Brain microvascular endothelial cell (primary cell): ENCODE results near the gene HMCN1.
A peak's percentile ranks its signal among the peaks of the same experiment; 100 is the strongest.

Experiments used
- DNase-seq: peaks from one replicate; pipeline ENCODE4 v3.0.0-alpha.2; 2020
- H3K27ac ChIP-seq: fragments of 250-450 bp; sonication (Bioruptor Pico); 2 replicates; pipeline ENCODE4 v1.5.1; 2020; ENCODE audit warnings: mild to moderate bottlenecking, moderate library complexity
- H3K27me3 ChIP-seq: fragments of 250-450 bp; sonication (Bioruptor Pico); replicated peaks from 2 replicates; pipeline ENCODE4 v1.5.1; 2020; ENCODE audit warnings: mild to moderate bottlenecking
- H3K36me3 ChIP-seq: fragments of 250-450 bp; sonication (Bioruptor Pico); replicated peaks from 2 replicates; pipeline ENCODE4 v1.5.1; 2020; ENCODE audit warnings: mild to moderate bottlenecking
- H3K4me3 ChIP-seq: 2 replicates; pipeline ENCODE4 v1.5.1; 2011; ENCODE audit warnings: low read depth, mild to moderate bottlenecking, control low read depth, low read length, moderate library complexity
- in situ Hi-C: cut with HindIII; loops from 2 replicates; pipeline ENCODE4 v1.10.0; 2017; ENCODE audit warnings: low sequenced_read_pairs, low pct_ligation_motif_present
- TF ChIP-seq, protein P1 (sequence below): IDR thresholded peaks from 2 replicates; pipeline ENCODE4 v1.5.1; 2011; ENCODE audit warnings: low read depth, mild to moderate bottlenecking, moderate library complexity, low read length, control low read depth, inconsistent platforms; ENCODE audit errors: missing control alignments

The HMCN1 gene

DNA sequence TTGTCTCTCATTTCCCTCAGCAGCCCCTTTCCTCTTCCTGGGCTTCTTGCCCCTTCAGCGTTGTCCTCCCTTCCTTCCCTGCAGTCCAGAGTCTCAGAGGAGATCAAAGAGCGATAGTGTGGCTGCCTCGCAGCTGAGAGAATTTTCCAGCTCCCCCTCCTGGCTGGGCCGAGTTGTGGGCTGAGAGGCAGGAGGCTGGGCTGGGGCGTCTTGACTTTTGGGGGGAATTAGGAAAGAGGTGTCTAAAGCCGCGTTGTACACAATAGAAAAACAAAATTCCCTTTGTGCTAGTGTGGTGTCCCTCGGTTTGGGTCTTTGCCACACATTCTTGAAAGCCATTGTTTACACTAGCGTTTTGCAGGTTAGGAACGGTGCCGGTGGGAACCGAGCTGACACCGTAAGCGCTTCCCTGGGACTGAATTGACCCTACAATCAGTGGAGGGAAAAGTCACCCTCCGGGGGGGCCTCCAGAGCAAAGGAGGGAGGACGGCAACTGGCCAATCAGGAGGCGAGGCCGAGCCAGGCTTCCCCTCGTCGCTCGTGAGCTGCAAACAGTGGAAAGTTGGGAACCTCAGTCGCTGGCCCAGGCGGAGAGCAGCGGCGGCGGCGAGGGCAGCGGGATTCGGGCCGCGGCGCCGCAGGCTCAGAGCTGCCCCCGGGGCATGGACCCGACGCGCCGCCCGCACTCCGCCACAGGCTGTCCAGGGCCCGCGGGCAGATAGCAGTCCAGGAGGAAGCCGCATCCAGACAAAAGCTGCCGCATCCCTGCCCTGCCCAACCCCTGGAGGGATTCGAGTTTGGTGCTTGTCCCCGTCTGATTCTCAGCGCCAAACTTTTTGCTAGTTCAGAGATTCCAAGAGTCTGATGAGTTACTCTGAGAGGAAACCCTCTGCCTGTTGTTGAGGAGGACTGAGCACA is at the start of gene HMCN1:
Gene HMCN1, plus strand, starts transcription at position 574 of the 918 bp plus-strand sequence. CDS start 389 bp downstream, outside the sequence.
- Histone ChIP-seq H3K27me3 (no peaks in the 10 kb centered on the region), H3K27ac (no peak within 1 kb of the TSS), H3K36me3 (no peaks in the 10 kb centered on the region), H3K4me3 (peak within 1 kb of the TSS; percentile 64)
- TF ChIP-seq, protein P1, sequence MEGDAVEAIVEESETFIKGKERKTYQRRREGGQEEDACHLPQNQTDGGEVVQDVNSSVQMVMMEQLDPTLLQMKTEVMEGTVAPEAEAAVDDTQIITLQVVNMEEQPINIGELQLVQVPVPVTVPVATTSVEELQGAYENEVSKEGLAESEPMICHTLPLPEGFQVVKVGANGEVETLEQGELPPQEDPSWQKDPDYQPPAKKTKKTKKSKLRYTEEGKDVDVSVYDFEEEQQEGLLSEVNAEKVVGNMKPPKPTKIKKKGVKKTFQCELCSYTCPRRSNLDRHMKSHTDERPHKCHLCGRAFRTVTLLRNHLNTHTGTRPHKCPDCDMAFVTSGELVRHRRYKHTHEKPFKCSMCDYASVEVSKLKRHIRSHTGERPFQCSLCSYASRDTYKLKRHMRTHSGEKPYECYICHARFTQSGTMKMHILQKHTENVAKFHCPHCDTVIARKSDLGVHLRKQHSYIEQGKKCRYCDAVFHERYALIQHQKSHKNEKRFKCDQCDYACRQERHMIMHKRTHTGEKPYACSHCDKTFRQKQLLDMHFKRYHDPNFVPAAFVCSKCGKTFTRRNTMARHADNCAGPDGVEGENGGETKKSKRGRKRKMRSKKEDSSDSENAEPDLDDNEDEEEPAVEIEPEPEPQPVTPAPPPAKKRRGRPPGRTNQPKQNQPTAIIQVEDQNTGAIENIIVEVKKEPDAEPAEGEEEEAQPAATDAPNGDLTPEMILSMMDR: peak; percentile 74
- in situ Hi-C loops: no loop called here
- DNase-seq: peak; percentile 34

DNA sequence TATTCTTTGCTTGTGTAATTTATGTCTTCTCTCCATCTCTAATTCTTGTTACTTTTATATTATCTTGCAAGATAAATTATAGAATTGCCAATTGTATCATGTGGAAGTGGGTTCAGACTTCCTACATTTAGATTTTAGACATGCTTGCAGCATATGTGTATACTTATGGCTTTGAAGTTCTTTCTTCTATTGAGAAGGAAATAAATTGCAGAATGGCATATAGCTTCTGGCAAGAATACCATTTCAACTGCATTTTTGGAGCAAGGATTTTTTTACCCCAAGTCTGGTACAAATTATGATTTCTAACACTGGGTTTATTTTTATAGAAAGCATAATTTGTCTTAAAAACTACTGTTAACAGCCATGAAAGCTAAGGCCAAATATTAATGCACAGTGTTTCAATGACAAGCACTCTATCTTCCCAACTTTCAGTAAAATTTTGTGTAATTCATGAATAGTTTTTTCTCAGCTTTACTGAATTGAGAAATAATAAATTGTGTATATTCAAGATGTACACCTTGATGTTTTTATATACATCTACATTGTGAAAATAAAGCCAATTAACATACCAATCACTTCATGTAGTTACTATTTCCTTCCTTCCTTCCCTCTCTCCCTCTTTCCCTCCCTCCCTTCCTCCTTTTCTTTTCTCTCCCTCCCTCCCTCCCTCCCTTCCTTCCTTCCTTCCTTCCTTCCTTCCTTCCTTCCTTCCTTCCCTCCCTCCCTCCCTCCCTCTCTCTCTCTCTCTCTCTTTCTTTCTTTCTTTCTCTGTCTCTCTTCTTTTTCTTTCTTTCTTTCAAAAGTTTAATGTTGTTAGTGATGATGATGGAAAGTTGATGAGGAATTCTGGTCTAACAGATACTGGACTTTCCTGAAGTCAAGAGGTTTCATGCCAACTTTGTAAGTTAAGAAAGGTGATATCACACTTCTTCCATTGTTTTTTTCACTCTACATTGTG is 47.1 kb upstream of the HMCN1 start:
- no peaks in the 10 kb centered on the region for H3K36me3 ChIP-seq
- TF ChIP-seq, protein P1: no peak
- H3K27me3 ChIP-seq: no peaks in the 10 kb centered on the region
- no peak overlapping the region for H3K27ac ChIP-seq
- in situ Hi-C loops: no loop called here
- no peak for DNase-seq
- no peak overlapping the region for H3K4me3 ChIP-seq

DNA sequence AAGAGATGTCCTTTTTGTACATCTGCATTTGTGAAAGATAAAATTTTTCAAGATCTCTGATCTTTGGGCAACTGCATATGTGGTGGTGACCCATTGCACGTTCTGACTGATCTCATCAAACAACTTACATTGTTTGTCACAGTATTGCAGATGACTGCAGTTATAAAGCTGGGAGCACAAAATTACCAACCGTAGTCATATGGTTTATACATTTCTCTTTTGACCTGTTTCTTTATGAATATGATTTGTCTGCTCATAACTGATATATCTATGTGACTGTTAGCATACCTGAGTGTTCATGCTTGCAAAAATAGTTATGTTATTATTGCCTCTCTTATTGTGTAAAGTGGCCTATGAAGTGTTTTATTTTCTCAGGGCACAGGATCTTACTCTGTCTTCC is 43.7 kb upstream of the HMCN1 start:
- in situ Hi-C loops: no loop called here
- H3K36me3 ChIP-seq: no peaks in the 10 kb centered on the region
- TF ChIP-seq, protein P1: no peak
- H3K27ac ChIP-seq: no peak overlapping the region
- H3K4me3 ChIP-seq: no peak overlapping the region
- H3K27me3 ChIP-seq: no peaks in the 10 kb centered on the region
- DNase-seq: no peak

DNA sequence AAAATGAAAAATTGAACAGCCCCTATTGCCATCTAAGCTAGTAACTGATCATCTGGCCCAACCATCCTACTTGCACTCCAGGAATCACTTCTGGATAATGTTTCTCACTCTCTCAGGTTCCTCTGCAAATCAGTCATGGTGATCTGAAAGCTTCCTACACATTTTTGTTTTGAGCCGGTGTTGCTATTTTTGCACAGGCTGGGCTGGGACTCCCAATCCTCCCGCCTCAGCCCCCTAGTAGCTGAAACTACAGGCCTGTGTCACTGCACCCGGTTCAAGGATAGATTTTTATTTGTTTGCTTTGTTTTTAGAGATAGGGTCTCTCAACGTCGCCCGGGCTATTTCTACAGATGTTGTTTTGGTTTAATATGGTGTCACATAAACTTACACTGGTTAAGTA is 40.5 kb upstream of the HMCN1 start:
- Histone ChIP-seq H3K27me3 (no peaks in the 10 kb centered on the region), H3K27ac (no peak overlapping the region), H3K4me3 (no peak overlapping the region), H3K36me3 (no peaks in the 10 kb centered on the region)
- in situ Hi-C loops: no loop called here
- TF ChIP-seq, protein P1: no peak
- no peak for DNase-seq

DNA sequence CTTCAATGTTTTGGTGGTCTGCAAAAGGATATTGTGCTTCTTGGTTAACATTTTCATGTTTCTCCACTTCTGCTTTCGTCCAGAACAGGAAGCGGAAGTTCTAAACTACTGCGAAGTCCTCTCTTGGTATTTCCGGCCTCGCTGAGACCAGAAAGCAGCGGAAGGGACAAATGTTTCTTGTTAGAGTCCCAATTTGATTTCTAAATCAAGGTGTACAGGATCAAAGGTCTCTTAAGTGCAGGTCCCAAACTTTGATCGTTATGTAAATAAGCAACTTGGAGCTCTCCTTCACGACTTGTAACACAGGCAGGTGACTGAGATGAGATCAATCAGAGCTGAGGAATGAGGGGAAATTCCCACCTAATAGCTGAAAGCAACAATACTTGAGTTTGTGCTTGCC is 40.1 kb upstream of the HMCN1 start:
- no peak overlapping the region for H3K4me3 ChIP-seq
- TF ChIP-seq, protein P1: no peak
- H3K27ac ChIP-seq: no peak overlapping the region
- peak; percentile 9 for DNase-seq
- no peaks in the 10 kb centered on the region for H3K27me3 ChIP-seq
- H3K36me3 ChIP-seq: no peaks in the 10 kb centered on the region
- in situ Hi-C loops: no loop called here
